ENCODE results near the gene EPOP. TPM values are rescaled to one million over a fixed set of nuclear protein-coding genes. Genes with fewer than 3 reads are reported as not detected.
A peak's percentile ranks its signal among the peaks of the same experiment; 100 is the strongest.

EPOP gene
- total RNA-seq, 2 experiments from 2014 or later = 11.8 to 27.2 TPM

DNA sequence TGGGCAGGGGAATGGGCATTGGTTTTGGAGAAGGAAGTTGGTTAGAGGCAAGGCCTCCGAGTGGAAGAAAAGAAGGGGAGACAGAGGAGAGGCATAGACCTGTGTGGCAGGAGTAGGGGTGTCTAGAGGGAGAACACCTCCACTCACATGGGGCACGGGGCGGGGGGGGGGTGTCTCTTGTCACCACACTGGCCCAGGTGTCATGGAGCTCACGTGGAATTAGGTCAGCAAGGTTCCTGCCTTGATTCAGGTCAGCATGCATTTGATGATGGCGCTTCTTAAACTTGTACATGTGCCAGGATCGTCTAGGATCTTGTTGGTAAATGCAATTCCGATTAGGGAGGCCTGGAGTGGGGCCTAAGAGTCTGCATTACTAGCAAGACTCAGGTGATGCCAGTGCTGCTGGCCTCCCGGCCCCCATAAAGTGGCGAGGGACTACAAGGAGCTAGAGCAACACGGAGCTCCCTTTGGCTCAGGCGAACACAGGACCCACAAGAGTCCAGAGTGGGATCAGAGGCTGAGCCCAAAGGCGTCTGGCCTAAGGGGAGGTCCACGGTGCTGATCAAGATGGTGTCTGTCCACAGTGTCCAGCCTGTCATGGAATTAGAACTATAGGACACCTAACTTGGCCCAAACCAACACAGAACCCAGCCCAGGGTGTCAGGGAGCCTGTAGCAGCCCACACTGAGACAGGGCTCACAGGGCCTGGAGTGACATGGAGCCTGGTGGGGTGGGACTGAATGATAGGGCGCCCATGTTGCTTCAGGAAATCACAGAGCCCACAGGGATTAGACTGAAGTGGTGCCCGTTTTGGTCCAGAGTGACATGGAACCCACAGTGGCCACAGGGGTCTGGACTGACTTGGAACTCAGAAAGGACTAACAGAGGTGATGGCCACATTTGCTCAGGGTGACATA is 16.7 kb downstream of the EPOP start:
- H3K4me3 ChIP-seq (ENCODE audit: low read depth, low read length, poor library complexity, severe bottlenecking) = peak overlapping the region; percentile 62
- TF ChIP-seq EZH2phosphoT487 (IDR thresholded peaks at IDR 0.05; ENCODE audit: borderline replicate concordance, low read depth, low read length) = no peak
- TF ChIP-seq CTCF (conservative IDR thresholded peaks at IDR 0.05; ENCODE audit: low read length) = no peak
- H3K36me3 ChIP-seq (ENCODE audit: insufficient read depth, low read length) = no peaks in the 10 kb centered on the region
- peak overlapping the region; percentile 65 for H3K4me2 ChIP-seq (ENCODE audit: low read length)
- intact Hi-C loops (cut with micrococcal nuclease; ENCODE audit: unreplicated experiment) = no loop called here
- no peaks in the 10 kb centered on the region for H3K9me2 ChIP-seq (ENCODE audit: insufficient read depth, low read length)
- peak overlapping the region; percentile 69; the same call in 1 of the 2 replicates for H2AFZ ChIP-seq (ENCODE audit: low read length)
- no peaks in the 10 kb centered on the region for H4K20me1 ChIP-seq (ENCODE audit: insufficient read depth, low read length)
- BruUV-seq (replicated peaks) = no TSS peak
- peak overlapping the region; percentile 63 for H3K27ac ChIP-seq (ENCODE audit: low read depth, low read length, poor library complexity, severe bottlenecking)
- DNase-seq (ENCODE audit: low spot score) = no peak
- H3K9me3 ChIP-seq (ENCODE audit: low read length) = no peaks in the 10 kb centered on the region
- POLR2A ChIA-PET = interaction anchor here (0.6 to 1.4 kb wide), 3 partner anchors 10 to 99 kb away, joined by 3 to 5 read pairs (median 3); no protein-coding TSS in a partner anchor
- peaks cover 37% of the 10 kb centered on the region for H3K4me1 ChIP-seq (ENCODE audit: insufficient read depth, low read length, poor library complexity, severe bottlenecking)
- CTCF ChIA-PET (ENCODE audit: unreplicated experiment) = interaction anchor here (0.6 to 1.0 kb wide), 2 partner anchors 9 to 27 kb away, joined by 3 to 4 read pairs; no protein-coding TSS in a partner anchor
- H3K79me2 ChIP-seq (ENCODE audit: insufficient read depth, low read depth, low read length) = no peaks in the 10 kb centered on the region

- POLR2A ChIA-PET = interaction anchor here (1.4 kb wide), 1 partner anchor 98 kb away, joined by 5 read pairs; no protein-coding TSS in a partner anchor
- Histone ChIP-seq H3K36me3 (ENCODE audit: insufficient read depth, low read length) (no peaks in the 10 kb centered on the region), H3K9me3 (ENCODE audit: low read length) (no peaks in the 10 kb centered on the region), H3K4me3 (ENCODE audit: low read depth, low read length, poor library complexity, severe bottlenecking) (peak overlapping the region; percentile 62), H3K4me2 (ENCODE audit: low read length) (peak overlapping the region; percentile 65), H2AFZ (ENCODE audit: low read length) (peak overlapping the region; percentile 69), H4K20me1 (ENCODE audit: insufficient read depth, low read length) (no peaks in the 10 kb centered on the region), H3K27ac (ENCODE audit: low read depth, low read length, poor library complexity, severe bottlenecking) (peak overlapping the region; percentile 63), H3K9me2 (ENCODE audit: insufficient read depth, low read length) (no peaks in the 10 kb centered on the region), H3K4me1 (ENCODE audit: insufficient read depth, low read length, poor library complexity, severe bottlenecking) (peaks cover 37% of the 10 kb centered on the region), H3K79me2 (ENCODE audit: insufficient read depth, low read depth, low read length) (no peaks in the 10 kb centered on the region)
- intact Hi-C loops (cut with micrococcal nuclease; ENCODE audit: unreplicated experiment) = no loop called here
- DNase-seq (ENCODE audit: low spot score) = peak; percentile 70
- TF ChIP-seq EZH2phosphoT487 (IDR thresholded peaks at IDR 0.05; ENCODE audit: borderline replicate concordance, low read depth, low read length) (no peak), CTCF (conservative IDR thresholded peaks at IDR 0.05; ENCODE audit: low read length) (no peak)
- BruUV-seq (replicated peaks) = TSS peak; percentile 97
- CTCF ChIA-PET (ENCODE audit: unreplicated experiment) = interaction anchor here (1.0 kb wide), 1 partner anchor 10 kb away, joined by 3 read pairs; no protein-coding TSS in a partner anchor
Measured at GRCh38 chr17:38656959-38657823, 17.6 kb downstream of the EPOP start.

Data from OCI-LY7 (cell line).